ENCODE measurements around the gene NR3C2.
"Not testable (repeated sequence)": the region's sequence is repeated elsewhere in the genome, so short reads cannot be mapped to it uniquely, and the experiment has no call there.

NR3C2 gene

GRCh38 chr4:148108766-148109165 is 333.4 kb downstream of the NR3C2 start:
- no peak for DNase-seq (ENCODE audit: low spot score)

GRCh38 chr4:148103597-148104355 is 338.4 kb downstream of the NR3C2 start:
- DNase-seq (ENCODE audit: low spot score), result no peak

GRCh38 chr4:148101790-148102189 is 340.4 kb downstream of the NR3C2 start:
- DNase-seq (ENCODE audit: low spot score), result no peak

GRCh38 chr4:148101235-148101634 is 341.0 kb downstream of the NR3C2 start:
- DNase-seq (ENCODE audit: low spot score), result no peak

GRCh38 chr4:148097801-148098200 is 344.4 kb downstream of the NR3C2 start:
- DNase-seq (ENCODE audit: low spot score), result no peak

GRCh38 chr4:148095346-148095923 is 346.8 kb downstream of the NR3C2 start:
- no peak for DNase-seq (ENCODE audit: low spot score)

GRCh38 chr4:148094149-148094548 is 348.1 kb downstream of the NR3C2 start:
- no peak for DNase-seq (ENCODE audit: low spot score)

- no peak for DNase-seq (ENCODE audit: low spot score)
These were observed 349.1 kb downstream of the NR3C2 start for GRCh38 chr4:148093065-148093464.

GRCh38 chr4:148092316-148093014 is 349.7 kb downstream of the NR3C2 start:
- peak; percentile 14 for DNase-seq (ENCODE audit: low spot score)

GRCh38 chr4:148091896-148092295 is 350.3 kb downstream of the NR3C2 start:
- DNase-seq (ENCODE audit: low spot score), result no peak

- no peak for DNase-seq (ENCODE audit: low spot score)
These were observed 351.4 kb downstream of the NR3C2 start for GRCh38 chr4:148090503-148091476.

- no peak for DNase-seq (ENCODE audit: low spot score)
These were observed 352.2 kb downstream of the NR3C2 start for GRCh38 chr4:148090029-148090428.

- DNase-seq (ENCODE audit: low spot score), result no peak
These were observed 352.6 kb downstream of the NR3C2 start for GRCh38 chr4:148089624-148090023.

- not testable (repeated sequence) for DNase-seq (ENCODE audit: low spot score)
These were observed 359.1 kb downstream of the NR3C2 start for GRCh38 chr4:148083073-148083472.

- no peak for DNase-seq (ENCODE audit: low spot score)
These were observed 360.5 kb downstream of the NR3C2 start for GRCh38 chr4:148081745-148082144.

GRCh38 chr4:148081267-148081666 is 360.9 kb downstream of the NR3C2 start:
- DNase-seq (ENCODE audit: low spot score), result no peak

GRCh38 chr4:148079961-148080360 is 362.3 kb downstream of the NR3C2 start:
- no peak for DNase-seq (ENCODE audit: low spot score)

- no peak for DNase-seq (ENCODE audit: low spot score)
These were observed 364.2 kb downstream of the NR3C2 start for GRCh38 chr4:148078061-148078460.

- DNase-seq (ENCODE audit: low spot score), result no peak
These were observed 364.6 kb downstream of the NR3C2 start for GRCh38 chr4:148077581-148077980.

GRCh38 chr4:148076964-148077363 is 365.2 kb downstream of the NR3C2 start:
- DNase-seq (ENCODE audit: low spot score), result no peak

- DNase-seq (ENCODE audit: low spot score), result no peak
These were observed 366.8 kb downstream of the NR3C2 start for GRCh38 chr4:148075438-148075837.

GRCh38 chr4:148074462-148074861 is 367.8 kb downstream of the NR3C2 start:
- no peak for DNase-seq (ENCODE audit: low spot score)

Measured in hepatic stellate cell (primary cell).